Measurements from ENCODE around the gene TAPBP. TPM values are rescaled to one million over a fixed set of nuclear protein-coding genes. Genes with fewer than 3 reads are reported as not detected.

TAPBP gene
- total and polyA plus RNA-seq, 2 donors (not counting 1 experiment from before 2014, with no cell fraction given), result 50.3 to 56.0 TPM

GRCh38 chr6:33254591-33254990 lies 59.3 kb downstream of the TAPBP start:
- TF ChIP-seq CTCF (conservative IDR thresholded peaks at IDR 0.05 in 1 of 2, IDR thresholded peaks at IDR 0.05 in 1 of 2; ENCODE audit: low read depth in 1 of 2, low read length in 2 of 2) (no peak), EZH2 (IDR thresholded peaks at IDR 0.05; ENCODE audit: low read length, missing control alignments) (no peak)
- Histone ChIP-seq H3K9ac (ENCODE audit: insufficient read depth, low read length) (no peak overlapping the region), H3K4me2 (ENCODE audit: extremely low read depth, insufficient read depth, low read length) (no peak overlapping the region), H3K4me3 (replicated peaks in 1 of 4; ENCODE audit: control extremely low read depth in 1 of 4, insufficient read depth in 1 of 4, low read depth in 3 of 4, low read length in 4 of 4) (no peak overlapping the region), H2AFZ (ENCODE audit: low read length) (no peak overlapping the region), H4K20me1 (ENCODE audit: control insufficient read depth, extremely low read depth, insufficient read depth, low read length) (no peaks in the 10 kb centered on the region), H3K79me2 (ENCODE audit: control insufficient read depth, insufficient read depth, low read length) (no peaks in the 10 kb centered on the region), H3K27me3 (ENCODE audit: control insufficient read depth, insufficient read depth, low read length) (no peaks in the 10 kb centered on the region), H3K36me3 (ENCODE audit: control insufficient read depth, insufficient read depth, low read length) (no peaks in the 10 kb centered on the region), H3K9me3 (ENCODE audit: control insufficient read depth, insufficient read depth, low read depth, low read length) (no peaks in the 10 kb centered on the region), H3K4me1 (ENCODE audit: control insufficient read depth, extremely low read depth, insufficient read depth, low read length) (peaks cover 7% of the 10 kb centered on the region), H3K27ac (ENCODE audit: insufficient read depth, low read length) (no peak overlapping the region)
- no peak for DNase-seq (ENCODE audit: low read depth in 2 of 2)

GRCh38 chr6:33252759-33253158 lies 61.1 kb downstream of the TAPBP start:
- H2AFZ ChIP-seq (ENCODE audit: low read length), result no peak overlapping the region
- peak in 1 of 2 donors; percentile 55 for DNase-seq (ENCODE audit: low read depth in 2 of 2)
- H3K9me3 ChIP-seq (ENCODE audit: control insufficient read depth, insufficient read depth, low read depth, low read length), result no peaks in the 10 kb centered on the region
- peaks cover 16% of the 10 kb centered on the region for H3K4me1 ChIP-seq (ENCODE audit: control insufficient read depth, extremely low read depth, insufficient read depth, low read length)
- no peak overlapping the region for H3K4me3 ChIP-seq (replicated peaks in 1 of 4; ENCODE audit: control extremely low read depth in 1 of 4, insufficient read depth in 1 of 4, low read depth in 3 of 4, low read length in 4 of 4)
- H3K79me2 ChIP-seq (ENCODE audit: control insufficient read depth, insufficient read depth, low read length), result no peaks in the 10 kb centered on the region
- no peaks in the 10 kb centered on the region for H3K36me3 ChIP-seq (ENCODE audit: control insufficient read depth, insufficient read depth, low read length)
- no peaks in the 10 kb centered on the region for H4K20me1 ChIP-seq (ENCODE audit: control insufficient read depth, extremely low read depth, insufficient read depth, low read length)
- no peak overlapping the region for H3K9ac ChIP-seq (ENCODE audit: insufficient read depth, low read length)
- no peak overlapping the region for H3K4me2 ChIP-seq (ENCODE audit: extremely low read depth, insufficient read depth, low read length)
- H3K27ac ChIP-seq (ENCODE audit: insufficient read depth, low read length), result no peak overlapping the region
- no peaks in the 10 kb centered on the region for H3K27me3 ChIP-seq (ENCODE audit: control insufficient read depth, insufficient read depth, low read length)
- TF ChIP-seq EZH2 (IDR thresholded peaks at IDR 0.05; ENCODE audit: low read length, missing control alignments), result no peak
- TF ChIP-seq CTCF (conservative IDR thresholded peaks at IDR 0.05 in 1 of 2, IDR thresholded peaks at IDR 0.05 in 1 of 2; ENCODE audit: low read depth in 1 of 2, low read length in 2 of 2), result no peak

- Histone ChIP-seq H3K4me3 (replicated peaks in 1 of 4; ENCODE audit: control extremely low read depth in 1 of 4, insufficient read depth in 1 of 4, low read depth in 3 of 4, low read length in 4 of 4) (no peak overlapping the region), H3K4me1 (ENCODE audit: control insufficient read depth, extremely low read depth, insufficient read depth, low read length) (peaks cover 16% of the 10 kb centered on the region), H4K20me1 (ENCODE audit: control insufficient read depth, extremely low read depth, insufficient read depth, low read length) (no peaks in the 10 kb centered on the region), H3K27me3 (ENCODE audit: control insufficient read depth, insufficient read depth, low read length) (no peaks in the 10 kb centered on the region), H3K36me3 (ENCODE audit: control insufficient read depth, insufficient read depth, low read length) (no peaks in the 10 kb centered on the region), H3K9me3 (ENCODE audit: control insufficient read depth, insufficient read depth, low read depth, low read length) (no peaks in the 10 kb centered on the region), H2AFZ (ENCODE audit: low read length) (no peak overlapping the region), H3K9ac (ENCODE audit: insufficient read depth, low read length) (no peak overlapping the region), H3K79me2 (ENCODE audit: control insufficient read depth, insufficient read depth, low read length) (no peaks in the 10 kb centered on the region), H3K4me2 (ENCODE audit: extremely low read depth, insufficient read depth, low read length) (no peak overlapping the region), H3K27ac (ENCODE audit: insufficient read depth, low read length) (no peak overlapping the region)
- DNase-seq (ENCODE audit: low read depth in 2 of 2), result peak in 1 of 2 donors; percentile 44
- no peak for TF ChIP-seq CTCF (conservative IDR thresholded peaks at IDR 0.05 in 1 of 2, IDR thresholded peaks at IDR 0.05 in 1 of 2; ENCODE audit: low read depth in 1 of 2, low read length in 2 of 2)
- TF ChIP-seq EZH2 (IDR thresholded peaks at IDR 0.05; ENCODE audit: low read length, missing control alignments), result no peak
Measured at GRCh38 chr6:33251395-33252012, 62.4 kb downstream of the TAPBP start.

Data from fibroblast of lung (primary cell).